ENCODE data around the gene ARID1B. TPM values are rescaled to one million over a fixed set of nuclear protein-coding genes. Genes with fewer than 3 reads are reported as not detected.

ARID1B gene
- total RNA-seq, 2 donors from 2014 or later: 74.0 to 110 TPM

DNA sequence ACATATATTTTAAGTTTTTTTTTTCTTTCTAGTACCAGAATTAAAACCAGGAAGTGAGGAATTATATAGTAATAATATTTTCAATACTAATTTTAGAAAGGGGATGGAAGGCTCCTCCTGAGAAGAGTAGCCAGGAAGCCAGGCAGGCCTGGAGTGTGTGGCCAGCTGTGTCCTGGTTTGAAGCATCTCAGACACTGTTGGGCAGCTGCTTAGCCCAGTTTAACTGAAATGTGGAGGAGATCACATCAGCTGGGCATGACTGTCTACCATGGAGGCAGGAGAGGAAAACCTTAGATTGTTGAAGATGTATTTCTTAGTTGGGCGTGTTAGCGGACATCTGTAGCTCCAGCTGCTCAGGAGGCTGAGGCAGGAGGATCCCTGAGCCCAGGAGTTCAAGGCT lies 142.2 kb downstream of the ARID1B start:
- H3K36me3 Mint-ChIP-seq (ENCODE audit: low read depth): peaks cover 5% of the 10 kb centered on the region
- no peaks in the 10 kb centered on the region for H3K9me3 ChIP-seq (ENCODE audit: control insufficient read depth, low read length)
- 92 to 99% methylated on average over 2 of the region's 2 CpGs for WGBS, 2 experiments (ENCODE audit: insufficient coverage in 1 of 2, insufficient read length in 1 of 2)
- no peaks in the 10 kb centered on the region for H3K36me3 ChIP-seq (ENCODE audit: control insufficient read depth, insufficient read depth, low read length)
- peaks cover 6% of the 10 kb centered on the region for H3K4me1 ChIP-seq (ENCODE audit: control insufficient read depth, insufficient read depth, low read length)
- H3K9ac ChIP-seq (ENCODE audit: extremely low read depth, low read length, poor library complexity, severe bottlenecking): no peak overlapping the region
- H3K4me3 Mint-ChIP-seq: no peak overlapping the region
- no peaks in the 10 kb centered on the region for H3K27me3 Mint-ChIP-seq (ENCODE audit: insufficient read depth)
- TF ChIP-seq, protein P1, sequence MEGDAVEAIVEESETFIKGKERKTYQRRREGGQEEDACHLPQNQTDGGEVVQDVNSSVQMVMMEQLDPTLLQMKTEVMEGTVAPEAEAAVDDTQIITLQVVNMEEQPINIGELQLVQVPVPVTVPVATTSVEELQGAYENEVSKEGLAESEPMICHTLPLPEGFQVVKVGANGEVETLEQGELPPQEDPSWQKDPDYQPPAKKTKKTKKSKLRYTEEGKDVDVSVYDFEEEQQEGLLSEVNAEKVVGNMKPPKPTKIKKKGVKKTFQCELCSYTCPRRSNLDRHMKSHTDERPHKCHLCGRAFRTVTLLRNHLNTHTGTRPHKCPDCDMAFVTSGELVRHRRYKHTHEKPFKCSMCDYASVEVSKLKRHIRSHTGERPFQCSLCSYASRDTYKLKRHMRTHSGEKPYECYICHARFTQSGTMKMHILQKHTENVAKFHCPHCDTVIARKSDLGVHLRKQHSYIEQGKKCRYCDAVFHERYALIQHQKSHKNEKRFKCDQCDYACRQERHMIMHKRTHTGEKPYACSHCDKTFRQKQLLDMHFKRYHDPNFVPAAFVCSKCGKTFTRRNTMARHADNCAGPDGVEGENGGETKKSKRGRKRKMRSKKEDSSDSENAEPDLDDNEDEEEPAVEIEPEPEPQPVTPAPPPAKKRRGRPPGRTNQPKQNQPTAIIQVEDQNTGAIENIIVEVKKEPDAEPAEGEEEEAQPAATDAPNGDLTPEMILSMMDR (conservative IDR thresholded peaks at IDR 0.05): no peak
- H3K27ac ChIP-seq (ENCODE audit: low read depth, low read length): no peak overlapping the region
- no peak for DNase-seq
- H3K4me3 ChIP-seq (ENCODE audit: low read length): no peak overlapping the region
- peaks cover 12% of the 10 kb centered on the region for H3K4me1 Mint-ChIP-seq
- H3K9me3 Mint-ChIP-seq: no peaks in the 10 kb centered on the region
- H3K27me3 ChIP-seq (ENCODE audit: control insufficient read depth, insufficient read depth, low read length, poor library complexity, severe bottlenecking): no peaks in the 10 kb centered on the region
- H3K27ac Mint-ChIP-seq: no peak overlapping the region

GRCh38 chr6:156919814-156920369 lies 142.7 kb downstream of the ARID1B start:
- Mint-ChIP-seq H3K9me3 (no peaks in the 10 kb centered on the region), H3K27ac (peak overlapping the region; percentile 3), H3K4me1 (peaks cover 13% of the 10 kb centered on the region), H3K27me3 (ENCODE audit: insufficient read depth) (no peaks in the 10 kb centered on the region), H3K4me3 (no peak overlapping the region), H3K36me3 (ENCODE audit: low read depth) (peaks cover 5% of the 10 kb centered on the region)
- TF ChIP-seq, protein P1 (conservative IDR thresholded peaks at IDR 0.05): no peak
- H3K27me3 ChIP-seq (ENCODE audit: control insufficient read depth, insufficient read depth, low read length, poor library complexity, severe bottlenecking): no peaks in the 10 kb centered on the region
- no peaks in the 10 kb centered on the region for H3K36me3 ChIP-seq (ENCODE audit: control insufficient read depth, insufficient read depth, low read length)
- DNase-seq: no peak
- H3K9ac ChIP-seq (ENCODE audit: extremely low read depth, low read length, poor library complexity, severe bottlenecking): no peak overlapping the region
- peaks cover 6% of the 10 kb centered on the region for H3K4me1 ChIP-seq (ENCODE audit: control insufficient read depth, insufficient read depth, low read length)
- 82 to 91% methylated on average over 2 to 4 of the region's 5 CpGs for WGBS, 2 experiments (ENCODE audit: insufficient coverage in 1 of 2, insufficient read length in 1 of 2)
- no peaks in the 10 kb centered on the region for H3K9me3 ChIP-seq (ENCODE audit: control insufficient read depth, low read length)
- no peak overlapping the region for H3K27ac ChIP-seq (ENCODE audit: low read depth, low read length)
- no peak overlapping the region for H3K4me3 ChIP-seq (ENCODE audit: low read length)

DNA sequence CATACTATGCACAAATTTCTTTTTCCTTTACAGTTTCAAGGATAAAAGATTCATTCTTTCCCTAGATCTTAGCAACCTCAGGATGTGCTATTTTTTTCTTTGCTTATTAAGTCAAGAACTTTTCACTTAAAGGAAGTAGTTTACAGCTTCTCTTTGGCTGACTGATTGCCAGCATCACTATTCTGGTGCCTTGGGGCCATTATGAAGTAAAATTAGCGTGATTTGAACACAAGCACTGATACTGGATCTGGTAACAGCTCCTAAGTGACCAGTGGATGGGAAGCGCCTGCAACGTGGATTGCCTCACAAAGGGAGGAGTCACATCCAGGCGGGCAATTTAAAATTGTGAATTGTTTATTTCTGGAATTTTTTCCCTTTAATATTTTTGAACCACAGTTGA lies 147.1 kb downstream of the ARID1B start:
- Histone ChIP-seq H3K9ac (ENCODE audit: extremely low read depth, low read length, poor library complexity, severe bottlenecking) (no peak overlapping the region), H3K27ac (ENCODE audit: low read depth, low read length) (no peak overlapping the region), H3K4me1 (ENCODE audit: control insufficient read depth, insufficient read depth, low read length) (peaks cover 6% of the 10 kb centered on the region), H3K27me3 (ENCODE audit: control insufficient read depth, insufficient read depth, low read length, poor library complexity, severe bottlenecking) (no peaks in the 10 kb centered on the region), H3K4me3 (ENCODE audit: low read length) (no peak overlapping the region), H3K9me3 (ENCODE audit: control insufficient read depth, low read length) (no peaks in the 10 kb centered on the region), H3K36me3 (ENCODE audit: control insufficient read depth, insufficient read depth, low read length) (no peaks in the 10 kb centered on the region)
- DNase-seq: no peak
- no peaks in the 10 kb centered on the region for H3K27me3 Mint-ChIP-seq (ENCODE audit: insufficient read depth)
- H3K36me3 Mint-ChIP-seq (ENCODE audit: low read depth): peaks cover 5% of the 10 kb centered on the region
- WGBS, 2 experiments (ENCODE audit: insufficient coverage in 1 of 2, insufficient read length in 1 of 2): 77 to 82% methylated on average over 4 of the region's 4 CpGs
- no peak overlapping the region for H3K4me3 Mint-ChIP-seq
- H3K4me1 Mint-ChIP-seq: peaks cover 23% of the 10 kb centered on the region
- H3K9me3 Mint-ChIP-seq: no peaks in the 10 kb centered on the region
- TF ChIP-seq, protein P1 (conservative IDR thresholded peaks at IDR 0.05): no peak
- no peak overlapping the region for H3K27ac Mint-ChIP-seq

All from endodermal cell (in vitro differentiated cells).